OCI-LY1 (cell line): Measurements from ENCODE around the gene C17orf50.

Experiments used
- H2AFZ ChIP-seq: fragments of 200-600 bp; sonication (generic), shearing (Covaris generic); 2 replicates; pipeline ENCODE4 v1.6.0; 2014; ENCODE audit warnings: antibody characterized with exemption, mild to moderate bottlenecking, low read length
- H3F3A ChIP-seq: fragments of 200-600 bp; sonication (generic), shearing (Covaris generic); 2 replicates; pipeline ENCODE4 v1.6.0; 2014; ENCODE audit warnings: mild to moderate bottlenecking, antibody characterized with exemption, low read length, moderate library complexity; ENCODE audit not compliant: insufficient read depth
- H3K27ac ChIP-seq: fragments of 200-600 bp; sonication (generic); 2 replicates; pipeline ENCODE4 v1.5.1; 2014; ENCODE audit warnings: low read length, mixed run types, mild to moderate bottlenecking, low read depth; ENCODE audit not compliant: poor library complexity, severe bottlenecking
- H3K27me3 ChIP-seq: fragments of 200-600 bp; sonication (generic); 2 replicates; pipeline ENCODE4 v1.6.0; 2014; ENCODE audit warnings: antibody characterized with exemption, mild to moderate bottlenecking, low read length, moderate library complexity; ENCODE audit not compliant: insufficient read depth
- H3K36me3 ChIP-seq: fragments of 200-600 bp; sonication (generic); 2 replicates; pipeline ENCODE4 v1.6.1; 2014; ENCODE audit warnings: mild to moderate bottlenecking, antibody characterized with exemption, low read length, moderate library complexity, mixed read lengths; ENCODE audit not compliant: insufficient read depth
- H3K4me1 ChIP-seq: fragments of 200-600 bp; sonication (generic); 2 replicates; pipeline ENCODE4 v1.5.1; 2014; ENCODE audit warnings: mild to moderate bottlenecking, low read length, moderate library complexity; ENCODE audit not compliant: insufficient read depth, severe bottlenecking
- H3K4me2 ChIP-seq: fragments of 200-600 bp; sonication (generic), shearing (Covaris generic); 2 replicates; pipeline ENCODE4 v1.6.1; 2014; ENCODE audit warnings: low read length
- H3K4me3 ChIP-seq: fragments of 200-600 bp; sonication (generic); 2 replicates; pipeline ENCODE4 v1.5.1; 2014; ENCODE audit warnings: low read length, low read depth, mild to moderate bottlenecking, mixed read lengths; ENCODE audit not compliant: poor library complexity, severe bottlenecking
- H3K79me2 ChIP-seq: fragments of 200-600 bp; shearing (Covaris generic); 2 replicates; pipeline ENCODE4 v1.6.1; 2016; ENCODE audit warnings: mixed run types, low read length, mixed read lengths; ENCODE audit not compliant: insufficient read depth
- H3K9ac ChIP-seq: fragments of 200-600 bp; sonication (generic), shearing (Covaris generic); 2 replicates; pipeline ENCODE4 v1.6.1; 2014; ENCODE audit warnings: mild to moderate bottlenecking, low read length, mixed read lengths
- H3K9me2 ChIP-seq: fragments of 200-600 bp; sonication (generic), shearing (Covaris generic); 2 replicates; pipeline ENCODE4 v1.6.1; 2014; ENCODE audit warnings: low read depth, mild to moderate bottlenecking, low read length, mixed read lengths
- H3K9me3 ChIP-seq: fragments of 200-600 bp; shearing (Covaris generic); 2 replicates; pipeline ENCODE4 v1.6.1; 2014; ENCODE audit warnings: low read length, mixed read lengths
- H4K20me1 ChIP-seq: fragments of 200-600 bp; sonication (generic), shearing (Covaris generic); 2 replicates; pipeline ENCODE4 v1.6.0; 2016; ENCODE audit warnings: mild to moderate bottlenecking, low read length; ENCODE audit not compliant: insufficient read depth
- EZH2 ChIP-seq: fragments of 200-600 bp; sonication (generic), shearing (Covaris generic); IDR thresholded peaks from 2 replicates; pipeline ENCODE4 v1.8.0; 2017; ENCODE audit warnings: borderline replicate concordance, mixed run types, mild to moderate bottlenecking, antibody characterized with exemption, low read length, moderate library complexity, mixed read lengths
- TF ChIP-seq, protein P1 (sequence below): fragments of 200-600 bp; sonication (generic), shearing (Covaris generic); IDR thresholded peaks from 2 replicates; pipeline ENCODE4 v1.5.1; 2017; ENCODE audit warnings: mild to moderate bottlenecking, antibody characterized with exemption, low read length, moderate library complexity, mixed read lengths

Gene C17orf50

GRCh38 chr17:35747540-35748017 is 13.1 kb upstream of the C17orf50 start:
- Histone ChIP-seq H3K79me2 (no peaks in the 10 kb centered on the region), H3K9ac (no peak overlapping the region), H3K36me3 (no peaks in the 10 kb centered on the region), H3K4me1 (peaks cover 9% of the 10 kb centered on the region), H3K27me3 (peaks cover 13% of the 10 kb centered on the region), H3K4me3 (no peak overlapping the region), H3K9me2 (no peaks in the 10 kb centered on the region), H4K20me1 (no peaks in the 10 kb centered on the region), H2AFZ (no peak overlapping the region), H3K9me3 (no peaks in the 10 kb centered on the region), H3K27ac (no peak overlapping the region), H3K4me2 (no peak overlapping the region), H3F3A (no peaks in the 10 kb centered on the region)
- TF ChIP-seq, protein P1, sequence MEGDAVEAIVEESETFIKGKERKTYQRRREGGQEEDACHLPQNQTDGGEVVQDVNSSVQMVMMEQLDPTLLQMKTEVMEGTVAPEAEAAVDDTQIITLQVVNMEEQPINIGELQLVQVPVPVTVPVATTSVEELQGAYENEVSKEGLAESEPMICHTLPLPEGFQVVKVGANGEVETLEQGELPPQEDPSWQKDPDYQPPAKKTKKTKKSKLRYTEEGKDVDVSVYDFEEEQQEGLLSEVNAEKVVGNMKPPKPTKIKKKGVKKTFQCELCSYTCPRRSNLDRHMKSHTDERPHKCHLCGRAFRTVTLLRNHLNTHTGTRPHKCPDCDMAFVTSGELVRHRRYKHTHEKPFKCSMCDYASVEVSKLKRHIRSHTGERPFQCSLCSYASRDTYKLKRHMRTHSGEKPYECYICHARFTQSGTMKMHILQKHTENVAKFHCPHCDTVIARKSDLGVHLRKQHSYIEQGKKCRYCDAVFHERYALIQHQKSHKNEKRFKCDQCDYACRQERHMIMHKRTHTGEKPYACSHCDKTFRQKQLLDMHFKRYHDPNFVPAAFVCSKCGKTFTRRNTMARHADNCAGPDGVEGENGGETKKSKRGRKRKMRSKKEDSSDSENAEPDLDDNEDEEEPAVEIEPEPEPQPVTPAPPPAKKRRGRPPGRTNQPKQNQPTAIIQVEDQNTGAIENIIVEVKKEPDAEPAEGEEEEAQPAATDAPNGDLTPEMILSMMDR, result peak; percentile 85
- no peak for TF ChIP-seq EZH2

- Histone ChIP-seq H3K9me3 (no peaks in the 10 kb centered on the region), H3K27me3 (peaks cover 15% of the 10 kb centered on the region), H4K20me1 (no peaks in the 10 kb centered on the region), H3K4me1 (peaks cover 9% of the 10 kb centered on the region), H3K4me2 (no peak overlapping the region), H3K27ac (no peak overlapping the region), H3K9me2 (no peaks in the 10 kb centered on the region), H3K36me3 (no peaks in the 10 kb centered on the region), H2AFZ (no peak overlapping the region), H3K9ac (no peak overlapping the region), H3F3A (no peaks in the 10 kb centered on the region), H3K4me3 (no peak overlapping the region), H3K79me2 (no peaks in the 10 kb centered on the region)
- TF ChIP-seq EZH2, result no peak
- TF ChIP-seq, protein P1, result no peak
Measured at GRCh38 chr17:35748341-35748841, 12.3 kb upstream of the C17orf50 start.

DNA sequence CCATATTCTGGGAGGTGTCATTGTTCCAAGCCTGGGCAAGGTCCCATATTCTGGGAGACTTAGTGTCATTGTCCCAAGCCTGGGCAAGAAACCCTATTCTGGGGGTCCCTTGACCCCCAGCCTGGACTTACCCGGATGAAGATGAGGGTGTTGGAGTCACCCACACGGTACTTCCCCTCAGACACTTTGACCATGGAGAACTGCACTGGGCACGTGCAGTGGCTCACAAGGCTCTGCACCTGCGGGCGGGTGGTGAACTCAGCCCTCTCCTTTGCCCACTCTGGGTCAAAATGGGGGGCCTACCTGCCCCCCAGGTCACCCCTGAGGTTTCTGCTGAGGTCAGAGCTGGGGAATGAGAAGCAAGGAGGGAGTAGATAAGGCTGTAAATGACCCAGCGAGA is 11.7 kb upstream of the C17orf50 start:
- Histone ChIP-seq H3K36me3 (no peaks in the 10 kb centered on the region), H3K4me3 (no peak overlapping the region), H4K20me1 (no peaks in the 10 kb centered on the region), H3K9ac (no peak overlapping the region), H3K9me3 (no peaks in the 10 kb centered on the region), H3K4me1 (peaks cover 9% of the 10 kb centered on the region), H3K27ac (no peak overlapping the region), H3K9me2 (no peaks in the 10 kb centered on the region), H3K4me2 (no peak overlapping the region), H2AFZ (no peak overlapping the region), H3K79me2 (no peaks in the 10 kb centered on the region), H3F3A (no peaks in the 10 kb centered on the region), H3K27me3 (peaks cover 15% of the 10 kb centered on the region)
- TF ChIP-seq, protein P1, result no peak
- TF ChIP-seq EZH2, result no peak
